Mesendoderm (in vitro differentiated cells): Measurements from ENCODE around the gene EIF1AX.

Source experiments
- DNase-seq: peaks from one replicate; pipeline ENCODE4 v3.0.0; 2013
- H2AK5ac ChIP-seq: 2 replicates; pipeline ENCODE4 v1.6.1; 2013; ENCODE audit warnings: low read length, inconsistent platforms
- H2BK120ac ChIP-seq: 2 replicates; pipeline ENCODE4 v1.6.1; 2013; ENCODE audit warnings: low read depth, mild to moderate bottlenecking, low read length, moderate library complexity, mixed read lengths
- H2BK15ac ChIP-seq: replicated peaks from 2 replicates; pipeline ENCODE4 v1.6.1; 2013; ENCODE audit warnings: low read depth, mild to moderate bottlenecking, moderate library complexity
- H2BK5ac ChIP-seq: 2 replicates; pipeline ENCODE4 v1.6.1; 2013; ENCODE audit warnings: low read length, inconsistent platforms
- H3K18ac ChIP-seq: 2 replicates; pipeline ENCODE4 v1.6.1; 2013; ENCODE audit warnings: mild to moderate bottlenecking, low read length, mixed read lengths
- H3K23ac ChIP-seq: one replicate; pipeline ENCODE4 v1.6.1; 2013; ENCODE audit warnings: low read length
- H3K27ac ChIP-seq: 2 replicates; pipeline ENCODE4 v1.5.1; 2013; ENCODE audit warnings: low read depth, mild to moderate bottlenecking, inconsistent platforms, low read length, moderate library complexity
- H3K27me3 ChIP-seq: 2 replicates; pipeline ENCODE4 v1.6.1; 2013; ENCODE audit warnings: low read length, control low read depth, mild to moderate bottlenecking, inconsistent platforms; ENCODE audit not compliant: insufficient read depth, poor library complexity
- H3K36me3 ChIP-seq: 2 replicates; pipeline ENCODE4 v1.6.1; 2013; ENCODE audit warnings: low read length, inconsistent platforms; ENCODE audit not compliant: control insufficient read depth, insufficient read depth
- H3K4ac ChIP-seq: one replicate; pipeline ENCODE4 v1.6.1; 2013; ENCODE audit warnings: low read depth, mild to moderate bottlenecking, low read length, moderate library complexity
- H3K4me1 ChIP-seq: 2 replicates; pipeline ENCODE4 v1.6.1; 2013; ENCODE audit warnings: low read depth, low read length, inconsistent platforms; ENCODE audit not compliant: control insufficient read depth
- H3K4me2 ChIP-seq: 2 replicates; pipeline ENCODE4 v1.6.1; 2013; ENCODE audit warnings: low read length
- H3K4me3 ChIP-seq: 2 replicates; pipeline ENCODE4 v1.5.1; 2013; ENCODE audit warnings: mild to moderate bottlenecking, low read length
- H3K56ac ChIP-seq: one replicate; pipeline ENCODE4 v1.6.1; 2013; ENCODE audit warnings: low read length
- H3K79me1 ChIP-seq: 2 replicates; pipeline ENCODE4 v1.6.1; 2013; ENCODE audit warnings: low read length, inconsistent platforms
- H3K79me2 ChIP-seq: 2 replicates; pipeline ENCODE4 v1.6.1; 2013; ENCODE audit warnings: mild to moderate bottlenecking, low read length; ENCODE audit not compliant: control insufficient read depth, insufficient read depth
- H3K9ac ChIP-seq: 2 replicates; pipeline ENCODE4 v1.6.1; 2013; ENCODE audit warnings: low read length, inconsistent platforms
- H4K5ac ChIP-seq: one replicate; pipeline ENCODE4 v1.6.1; 2013; ENCODE audit warnings: low read length
- H4K8ac ChIP-seq: one replicate; pipeline ENCODE4 v1.6.1; 2013; ENCODE audit warnings: low read depth, mild to moderate bottlenecking, control low read depth, low read length, moderate library complexity
- WGBS: extraction: QIAGEN DNeasy Blood & Tissue Kit; methylation state at CpG from one replicate; pipeline ENCODE4 v1.1.7; 2013; ENCODE audit warnings: low lambda C conversion rate, missing lambda C conversion rate; ENCODE audit not compliant: insufficient coverage; ENCODE audit errors: extremely low coverage; 5-methylcytosine and 5-hydroxymethylcytosine counted together

The EIF1AX gene

DNA sequence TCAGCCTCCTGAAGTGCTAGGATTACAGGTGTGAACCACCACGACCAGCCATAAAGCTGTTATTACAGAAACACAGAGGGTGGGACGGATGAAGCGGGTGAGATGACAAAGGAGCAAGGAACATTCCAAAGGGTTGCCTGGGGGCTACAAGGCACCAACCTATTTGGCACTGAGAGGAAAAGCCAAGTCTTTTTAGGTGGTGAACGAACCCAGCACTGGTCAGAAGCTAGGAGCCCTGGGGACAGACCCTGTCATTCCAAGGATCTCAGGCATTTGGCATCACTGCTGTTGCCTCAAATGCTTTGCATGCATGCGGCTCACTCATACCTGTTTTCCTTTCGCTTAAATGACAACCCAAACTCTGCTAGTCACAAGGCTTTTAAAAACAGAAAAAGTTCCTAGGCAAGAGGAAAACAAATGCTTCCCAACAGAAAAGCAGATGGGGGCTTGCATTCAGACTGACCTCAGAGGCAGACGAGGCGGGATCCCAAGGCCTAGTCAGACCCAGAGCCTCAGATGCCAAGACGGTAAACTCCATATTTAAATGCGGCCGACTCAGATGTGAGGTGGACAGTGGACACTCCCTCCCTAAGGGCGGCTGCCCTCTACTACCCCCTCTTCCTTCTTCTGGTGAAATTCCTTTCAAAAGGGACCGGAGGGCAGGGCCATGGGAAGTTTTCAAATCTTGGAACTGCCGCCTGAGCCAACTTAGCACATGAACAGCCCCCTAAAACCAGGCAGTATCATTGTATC is 29.4 kb downstream of the EIF1AX start:
- Histone ChIP-seq H3K56ac (no peak overlapping the region), H2BK5ac (no peak overlapping the region), H2BK120ac (no peak overlapping the region), H3K18ac (no peak overlapping the region), H3K4me1 (no peaks in the 10 kb centered on the region), H2AK5ac (no peak overlapping the region), H3K79me1 (no peaks in the 10 kb centered on the region), H3K23ac (no peak overlapping the region), H2BK15ac (no peak overlapping the region), H3K27me3 (no peaks in the 10 kb centered on the region), H3K79me2 (no peaks in the 10 kb centered on the region), H3K4me2 (no peak overlapping the region), H4K8ac (no peak overlapping the region), H3K27ac (no peak overlapping the region), H3K9ac (no peak overlapping the region), H3K4ac (no peak overlapping the region), H3K4me3 (no peak overlapping the region), H4K5ac (no peak overlapping the region), H3K36me3 (no peaks in the 10 kb centered on the region)
- DNase-seq = peak; percentile 31
- no CpG with 5 or more reads among the region's 14 CpGs for WGBS

- Histone ChIP-seq H2BK5ac (no peak overlapping the region), H3K9ac (no peak overlapping the region), H3K4me2 (no peak overlapping the region), H4K5ac (no peak overlapping the region), H3K27me3 (no peaks in the 10 kb centered on the region), H2BK15ac (no peak overlapping the region), H3K23ac (no peak overlapping the region), H3K4ac (no peak overlapping the region), H3K4me1 (no peaks in the 10 kb centered on the region), H3K79me2 (no peaks in the 10 kb centered on the region), H4K8ac (no peak overlapping the region), H3K36me3 (no peaks in the 10 kb centered on the region), H3K27ac (no peak overlapping the region), H3K18ac (no peak overlapping the region), H3K79me1 (no peaks in the 10 kb centered on the region), H3K56ac (no peak overlapping the region), H2AK5ac (no peak overlapping the region), H3K4me3 (no peak overlapping the region), H2BK120ac (no peak overlapping the region)
- no peak for DNase-seq
- WGBS = no CpG with 5 or more reads among the region's 10 CpGs
Measured at GRCh38 chrX:20111271-20111670, 30.4 kb downstream of the EIF1AX start.

- Histone ChIP-seq H3K4me1 (no peaks in the 10 kb centered on the region), H2BK120ac (no peak overlapping the region), H3K23ac (no peak overlapping the region), H4K8ac (no peak overlapping the region), H2BK15ac (no peak overlapping the region), H3K56ac (no peak overlapping the region), H3K4ac (no peak overlapping the region), H3K79me1 (no peaks in the 10 kb centered on the region), H2BK5ac (no peak overlapping the region), H3K18ac (no peak overlapping the region), H3K4me3 (no peak overlapping the region), H3K9ac (no peak overlapping the region), H3K36me3 (no peaks in the 10 kb centered on the region), H4K5ac (no peak overlapping the region), H3K4me2 (no peak overlapping the region), H2AK5ac (no peak overlapping the region), H3K27ac (no peak overlapping the region), H3K79me2 (no peaks in the 10 kb centered on the region), H3K27me3 (no peaks in the 10 kb centered on the region)
- no peak for DNase-seq
- WGBS = no CpG with 5 or more reads among the region's 2 CpGs
Measured at GRCh38 chrX:20101934-20102581, 39.6 kb downstream of the EIF1AX start.

DNA sequence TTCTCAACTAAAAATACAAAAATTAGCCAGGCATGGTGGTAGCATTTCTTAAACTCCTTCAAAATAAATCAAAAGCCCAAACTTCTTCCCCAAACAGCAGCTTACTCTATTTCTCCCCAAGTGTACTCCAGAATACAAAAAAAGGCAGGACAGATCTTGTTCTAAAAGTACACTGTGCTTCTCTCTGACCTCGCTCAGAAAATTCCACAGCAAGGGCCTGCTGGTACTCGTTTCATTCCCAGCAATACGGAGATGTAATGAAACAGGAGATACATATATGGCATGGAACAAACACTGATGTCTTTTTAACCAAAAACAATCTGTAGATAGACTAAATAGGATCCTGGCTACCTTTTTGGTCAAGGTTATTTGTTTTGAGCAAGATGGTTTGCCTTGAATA is 50.1 kb downstream of the EIF1AX start:
- Histone ChIP-seq H2AK5ac (no peak overlapping the region), H3K4me1 (no peaks in the 10 kb centered on the region), H3K27me3 (no peaks in the 10 kb centered on the region), H2BK5ac (no peak overlapping the region), H4K8ac (no peak overlapping the region), H3K23ac (no peak overlapping the region), H3K79me1 (no peaks in the 10 kb centered on the region), H3K4me2 (no peak overlapping the region), H3K56ac (no peak overlapping the region), H3K36me3 (no peaks in the 10 kb centered on the region), H3K9ac (no peak overlapping the region), H3K18ac (no peak overlapping the region), H2BK120ac (no peak overlapping the region), H3K27ac (no peak overlapping the region), H2BK15ac (no peak overlapping the region), H3K4ac (no peak overlapping the region), H3K79me2 (no peaks in the 10 kb centered on the region), H4K5ac (no peak overlapping the region), H3K4me3 (no peak overlapping the region)
- no CpG with 5 or more reads among the region's 3 CpGs for WGBS
- DNase-seq = no peak

DNA sequence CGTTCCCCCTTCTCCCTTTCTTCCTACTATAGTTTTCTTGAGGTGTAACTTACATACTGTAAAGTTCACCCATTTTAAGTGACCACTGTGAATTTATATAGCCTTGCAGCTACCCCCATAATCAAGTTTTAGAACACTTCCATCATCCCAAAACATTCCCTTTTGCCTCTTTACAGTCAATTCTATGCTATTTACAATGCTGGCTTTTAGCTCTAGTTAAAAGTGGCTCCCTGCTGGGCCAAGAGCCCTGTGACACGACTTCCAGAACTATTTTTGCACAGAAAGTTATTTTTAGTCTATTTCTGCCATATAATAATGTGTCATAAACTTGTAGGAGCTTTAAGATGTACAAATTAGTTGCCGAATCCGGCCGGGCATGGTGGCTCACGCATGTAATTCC is 51.8 kb downstream of the EIF1AX start:
- H3K56ac ChIP-seq = no peak overlapping the region
- H2BK15ac ChIP-seq = no peak overlapping the region
- no peaks in the 10 kb centered on the region for H3K79me1 ChIP-seq
- H4K8ac ChIP-seq = no peak overlapping the region
- H3K4me1 ChIP-seq = no peaks in the 10 kb centered on the region
- no peak overlapping the region for H3K4ac ChIP-seq
- H3K9ac ChIP-seq = no peak overlapping the region
- no peak for DNase-seq
- no peak overlapping the region for H3K27ac ChIP-seq
- no peak overlapping the region for H2BK120ac ChIP-seq
- H3K79me2 ChIP-seq = no peaks in the 10 kb centered on the region
- no peak overlapping the region for H2BK5ac ChIP-seq
- H3K4me2 ChIP-seq = no peak overlapping the region
- H3K23ac ChIP-seq = no peak overlapping the region
- H2AK5ac ChIP-seq = no peak overlapping the region
- no peaks in the 10 kb centered on the region for H3K27me3 ChIP-seq
- H3K18ac ChIP-seq = no peak overlapping the region
- no peaks in the 10 kb centered on the region for H3K36me3 ChIP-seq
- H4K5ac ChIP-seq = no peak overlapping the region
- no CpG with 5 or more reads among the region's 6 CpGs for WGBS
- no peak overlapping the region for H3K4me3 ChIP-seq
